ENCODE measurements around the gene NKTR. TPM values are rescaled to one million over a fixed set of nuclear protein-coding genes. Genes with fewer than 3 reads are reported as not detected.

Gene NKTR
- total and polyA plus RNA-seq, 9 of the 15 experiments (the other 6 are each of a cell fraction or from before 2014, with no cell fraction given), result 19.7 to 123 (median 92.6) TPM

- no peak for FAIRE-seq
- in situ Hi-C loops (cut with MboI), result no loop called here
- intact Hi-C loops (cut with micrococcal nuclease), result no loop called here
- Histone ChIP-seq H3K27ac (ENCODE audit: extremely low read depth, low read depth, low read length) (no peak overlapping the region), H3K36me3 (ENCODE audit: control insufficient read depth, insufficient read depth, low read length) (peaks cover 5% of the 10 kb centered on the region; the same call in 1 of the 3 replicates), H3K27me3 (ENCODE audit: control insufficient read depth in 2 of 2, insufficient read depth in 2 of 2, low read length in 2 of 2) (no peaks in the 10 kb centered on the region), H3K4me2 (ENCODE audit: insufficient read depth, low read length) (no peak overlapping the region), H3K9me3 (replicated peaks; ENCODE audit: control insufficient read depth, insufficient read depth, low read depth, low read length) (no peaks in the 10 kb centered on the region), H2AFZ (ENCODE audit: low read depth, low read length) (no peak overlapping the region), H3K79me2 (ENCODE audit: control insufficient read depth, insufficient read depth, low read length) (no peaks in the 10 kb centered on the region), H3K9me1 (ENCODE audit: control insufficient read depth, insufficient read depth, low read length) (no peaks in the 10 kb centered on the region), H3K4me3 (no peak overlapping the region), H4K20me1 (replicated peaks; ENCODE audit: control insufficient read depth, insufficient read depth, low read length) (peaks cover 11% of the 10 kb centered on the region; the same call in 1 of the 2 replicates), H3K9ac (ENCODE audit: insufficient read depth in 1 of 2, low read depth in 2 of 2, low read length in 2 of 2) (no peak overlapping the region; a peak in 1 of 4 replicates), H3K4me1 (replicated peaks in 1 of 2; ENCODE audit: control insufficient read depth in 2 of 2, insufficient read depth in 2 of 2, low read length in 2 of 2) (peaks cover 0 to 22% of the 10 kb centered on the region in 2 experiments; a peak in 1 of 5 replicates)
- ChIA-PET POLR2A (interaction anchor here (1.0 to 1.4 kb wide), 3 partner anchors 10 to 25 kb away, joined by 3 to 5 read pairs (median 3); no protein-coding TSS in a partner anchor), CTCF (ENCODE audit: low intra/inter-chr PET ratio) (interaction anchor here (1.2 to 1.8 kb wide), 2 partner anchors 82 to 169 kb away, joined by 3 to 15 read pairs; no protein-coding TSS in a partner anchor)
- WGBS (ENCODE audit: insufficient coverage, low coverage, missing lambda C conversion rate), result 54% methylated on average over 7 of the region's 7 CpGs
- no peak for DNase-seq (ENCODE audit: extremely low read depth in 1 of 4, low spot score in 3 of 4)
- no peak for ATAC-seq
- TF ChIP-seq ARID2 (IDR thresholded peaks at IDR 0.05), result no peak
- TF ChIP-seq, protein P1, sequence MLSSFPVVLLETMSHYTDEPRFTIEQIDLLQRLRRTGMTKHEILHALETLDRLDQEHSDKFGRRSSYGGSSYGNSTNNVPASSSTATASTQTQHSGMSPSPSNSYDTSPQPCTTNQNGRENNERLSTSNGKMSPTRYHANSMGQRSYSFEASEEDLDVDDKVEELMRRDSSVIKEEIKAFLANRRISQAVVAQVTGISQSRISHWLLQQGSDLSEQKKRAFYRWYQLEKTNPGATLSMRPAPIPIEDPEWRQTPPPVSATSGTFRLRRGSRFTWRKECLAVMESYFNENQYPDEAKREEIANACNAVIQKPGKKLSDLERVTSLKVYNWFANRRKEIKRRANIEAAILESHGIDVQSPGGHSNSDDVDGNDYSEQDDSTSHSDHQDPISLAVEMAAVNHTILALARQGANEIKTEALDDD (IDR thresholded peaks at IDR 0.05), result no peak
- TF ChIP-seq ZNF668 (CRISPR knock-in tag; IDR thresholded peaks at IDR 0.05), result no peak
- TF ChIP-seq RFX7 (CRISPR knock-in tag; IDR thresholded peaks at IDR 0.05), result no peak
- TF ChIP-seq MBD1 (CRISPR knock-in tag; IDR thresholded peaks at IDR 0.05), result no peak
- TF ChIP-seq MTF1 (CRISPR knock-in tag; IDR thresholded peaks at IDR 0.05; ENCODE audit: borderline replicate concordance), result no peak
- TF ChIP-seq STAT5A (IDR thresholded peaks at IDR 0.05; ENCODE audit: borderline replicate concordance, low read length), result no peak
- TF ChIP-seq MXI1 (IDR thresholded peaks at IDR 0.05; ENCODE audit: low read depth, low read length), result no peak
- BruUV-seq (replicated peaks), result no TSS peak
Measured at GRCh38 chr3:42662037-42662812, 61.7 kb downstream of the NKTR start.

All from K562 (cell line).